GM18951 (cell line): Measurements from ENCODE around the gene SBF2.

Experiments used
- POLR2A ChIP-seq: IDR thresholded peaks from 4 replicates; pipeline ENCODE4 v1.6.1; 2011; ENCODE audit warnings: mild to moderate bottlenecking; ENCODE audit not compliant: insufficient read length, insufficient read depth; ENCODE audit errors: extremely low read depth
- in situ Hi-C: fragments of 300-500 bp; cut with MboI; formaldehyde crosslinking; loops from one replicate; pipeline ENCODE4 v1.12.0; 2022; ENCODE audit warnings: low sequenced_read_pairs, mixed read lengths, inconsistent platforms; ENCODE audit not compliant: unreplicated experiment

SBF2 gene

GRCh38 chr11:10293423-10294289, at the start of gene SBF2:
Gene SBF2, minus strand, starts transcription at chr11:10294219. Its CDS starts 150 bp downstream, at chr11:10294069.
- in situ Hi-C loops = no loop called here
- peak; percentile 29 for TF ChIP-seq POLR2A

DNA sequence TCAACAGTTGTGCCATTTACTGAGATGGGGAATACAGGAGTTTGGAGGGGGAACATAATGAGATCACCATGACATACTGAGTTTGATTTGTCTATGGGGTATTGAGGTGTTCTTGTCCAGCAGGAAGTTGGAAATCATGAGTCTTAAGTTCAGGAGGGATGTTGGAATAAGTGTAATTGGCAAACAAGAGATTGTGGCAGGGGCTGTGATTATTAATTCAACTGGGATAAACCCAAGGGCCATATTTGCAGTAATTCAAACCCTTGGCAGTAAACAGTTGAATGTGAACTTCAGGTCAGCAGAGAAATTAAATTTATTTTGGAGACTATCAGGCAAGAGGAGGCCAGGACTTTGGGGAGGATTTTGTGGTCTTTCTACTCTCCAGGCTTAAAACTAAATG, 44.3 kb upstream of the SBF2 start:
- TF ChIP-seq POLR2A = no peak
- in situ Hi-C loops = no loop called here

GRCh38 chr11:10333490-10333889, 39.5 kb upstream of the SBF2 start:
- no peak for TF ChIP-seq POLR2A

GRCh38 chr11:10331548-10332289, 37.7 kb upstream of the SBF2 start:
- in situ Hi-C loops = no loop called here

More at GRCh38 chr11:10333490-10333889, 39.5 kb upstream of the SBF2 start:
- in situ Hi-C loops = no loop called here

DNA sequence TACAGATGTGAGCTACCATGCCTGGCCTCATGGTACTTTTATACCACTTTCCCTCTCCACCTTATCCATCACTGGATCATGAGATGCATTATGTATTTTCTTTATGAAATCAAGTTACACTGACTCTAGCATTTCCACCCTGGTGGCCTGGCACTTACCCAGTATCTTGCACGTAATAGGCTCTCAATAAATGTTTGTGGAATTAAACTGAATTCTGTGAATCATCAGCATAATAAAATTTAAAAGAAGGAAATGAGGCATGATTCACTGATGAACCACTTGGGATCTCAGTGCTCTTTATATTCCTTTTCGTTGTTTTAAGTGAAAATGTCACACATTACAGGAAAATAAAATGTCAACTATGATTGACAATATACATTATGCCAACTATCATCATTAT, 35.9 kb upstream of the SBF2 start:
- no peak for TF ChIP-seq POLR2A
- in situ Hi-C loops = no loop called here

More at GRCh38 chr11:10331548-10332289, 37.7 kb upstream of the SBF2 start:
- TF ChIP-seq POLR2A = no peak

- TF ChIP-seq POLR2A = no peak
- in situ Hi-C loops = no loop called here
Measured at GRCh38 chr11:10329356-10329755, 35.3 kb upstream of the SBF2 start.

DNA sequence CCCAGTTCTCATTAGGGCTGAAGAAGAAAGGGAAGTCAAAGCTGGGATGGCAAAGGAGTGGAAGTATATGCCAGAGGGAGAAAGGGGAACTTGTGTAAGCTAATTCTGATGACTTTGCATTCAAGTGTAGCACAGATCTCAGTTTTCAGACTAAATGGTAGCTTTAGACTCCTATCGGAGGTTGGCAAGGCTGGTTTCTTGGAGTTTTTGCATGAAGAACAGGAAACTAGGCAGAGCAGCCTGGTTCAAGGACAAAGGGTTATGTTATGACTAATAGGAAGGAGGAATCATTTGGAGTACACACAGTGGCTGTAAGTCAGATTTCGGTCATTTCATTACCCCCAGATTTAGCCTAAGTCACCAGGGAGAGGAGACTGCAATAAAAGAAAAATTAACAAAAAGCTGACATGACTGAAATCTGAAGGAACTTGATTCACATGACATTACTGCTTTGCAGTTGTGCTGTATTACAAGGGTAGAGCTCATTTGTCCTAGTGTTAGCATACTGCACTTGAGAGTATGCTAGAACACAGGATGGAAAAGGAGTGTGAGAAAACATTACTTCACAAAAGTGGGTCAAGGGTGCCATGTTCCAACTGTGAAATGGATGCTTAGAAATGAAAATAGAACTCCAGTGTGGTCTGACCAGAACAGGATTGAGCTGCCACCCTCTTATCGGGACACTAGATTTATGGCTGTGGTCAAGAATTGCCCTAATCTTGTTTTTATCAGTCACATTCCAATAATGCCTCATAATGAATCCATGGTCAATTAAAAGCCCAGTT, 34.5 kb upstream of the SBF2 start:
- TF ChIP-seq POLR2A = no peak
- in situ Hi-C loops = no loop called here

DNA sequence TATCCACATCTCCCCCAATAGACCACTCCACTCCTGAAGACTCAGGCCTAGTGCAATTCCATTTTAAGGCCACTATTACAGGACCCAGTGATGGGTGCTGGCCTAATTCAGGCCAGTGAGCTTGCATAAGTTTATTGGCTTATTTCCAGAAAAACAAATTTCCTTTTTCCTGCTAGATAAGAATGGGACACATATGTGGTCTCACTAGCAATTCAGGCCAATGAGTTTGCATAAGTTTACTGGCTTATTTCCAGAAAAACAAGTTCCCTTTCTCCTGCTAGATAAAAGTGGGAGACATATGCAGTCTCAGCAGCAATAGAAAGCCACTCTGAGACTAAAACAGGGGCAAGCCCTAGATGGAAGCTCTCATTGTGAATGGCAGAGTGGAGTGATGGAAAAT, 33.2 kb upstream of the SBF2 start:
- in situ Hi-C loops = no loop called here
- no peak for TF ChIP-seq POLR2A

GRCh38 chr11:10326012-10326964, 32.3 kb upstream of the SBF2 start:
- in situ Hi-C loops = no loop called here
- no peak for TF ChIP-seq POLR2A

- in situ Hi-C loops = no loop called here
- TF ChIP-seq POLR2A = no peak
Measured at GRCh38 chr11:10325277-10326011, 31.4 kb upstream of the SBF2 start.

GRCh38 chr11:10324474-10324873, 30.5 kb upstream of the SBF2 start:
- TF ChIP-seq POLR2A = no peak
- in situ Hi-C loops = loop anchor here (25.0 kb wide), 1 partner anchor 562 kb away; no protein-coding TSS in a partner anchor
